Astrocyte of the spinal cord (primary cell): Measurements from ENCODE around the gene CWC27.
"Not testable (repeated sequence)": the region's sequence is repeated elsewhere in the genome, so short reads cannot be mapped to it uniquely, and the experiment has no call there.

ENCODE experiments used
- DNase-seq: peaks from one replicate; pipeline ENCODE4 v3.0.0; 2011; ENCODE audit warnings: low read depth, low spot score
- H3K4me3 ChIP-seq: 2 replicates; pipeline ENCODE4 v1.5.1; 2011; ENCODE audit warnings: low read depth, mild to moderate bottlenecking, low read length, moderate library complexity
- in situ Hi-C: cut with HindIII; loops from 2 replicates; pipeline ENCODE4 v1.10.0; 2017; ENCODE audit warnings: low sequenced_read_pairs
- TF ChIP-seq, protein P1 (sequence below): IDR thresholded peaks from 2 replicates; pipeline ENCODE4 v1.5.1; 2012; ENCODE audit warnings: low read depth, mild to moderate bottlenecking, low read length, inconsistent platforms

The CWC27 gene

DNA sequence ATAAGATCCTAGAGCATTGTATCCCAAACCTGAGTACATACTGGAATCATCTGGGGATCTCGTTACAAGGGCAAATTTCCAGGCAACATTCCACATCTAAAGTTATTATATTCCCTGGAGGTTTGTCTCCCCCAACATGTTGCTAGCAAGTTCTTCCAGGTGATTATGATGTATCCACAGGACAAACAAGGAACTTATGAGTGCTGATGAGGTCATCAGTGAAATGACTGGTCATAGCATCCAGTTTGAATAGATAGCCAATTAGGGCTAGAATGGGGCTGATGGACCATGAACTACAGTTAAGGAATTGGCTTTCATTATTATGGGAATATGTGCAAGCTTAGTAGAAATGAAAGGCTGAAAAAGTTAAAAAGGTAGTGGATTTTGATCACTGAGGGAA is 115.2 kb downstream of the CWC27 start:
- no peak for DNase-seq
- in situ Hi-C loops: no loop called here
- no peak overlapping the region for H3K4me3 ChIP-seq
- TF ChIP-seq, protein P1, sequence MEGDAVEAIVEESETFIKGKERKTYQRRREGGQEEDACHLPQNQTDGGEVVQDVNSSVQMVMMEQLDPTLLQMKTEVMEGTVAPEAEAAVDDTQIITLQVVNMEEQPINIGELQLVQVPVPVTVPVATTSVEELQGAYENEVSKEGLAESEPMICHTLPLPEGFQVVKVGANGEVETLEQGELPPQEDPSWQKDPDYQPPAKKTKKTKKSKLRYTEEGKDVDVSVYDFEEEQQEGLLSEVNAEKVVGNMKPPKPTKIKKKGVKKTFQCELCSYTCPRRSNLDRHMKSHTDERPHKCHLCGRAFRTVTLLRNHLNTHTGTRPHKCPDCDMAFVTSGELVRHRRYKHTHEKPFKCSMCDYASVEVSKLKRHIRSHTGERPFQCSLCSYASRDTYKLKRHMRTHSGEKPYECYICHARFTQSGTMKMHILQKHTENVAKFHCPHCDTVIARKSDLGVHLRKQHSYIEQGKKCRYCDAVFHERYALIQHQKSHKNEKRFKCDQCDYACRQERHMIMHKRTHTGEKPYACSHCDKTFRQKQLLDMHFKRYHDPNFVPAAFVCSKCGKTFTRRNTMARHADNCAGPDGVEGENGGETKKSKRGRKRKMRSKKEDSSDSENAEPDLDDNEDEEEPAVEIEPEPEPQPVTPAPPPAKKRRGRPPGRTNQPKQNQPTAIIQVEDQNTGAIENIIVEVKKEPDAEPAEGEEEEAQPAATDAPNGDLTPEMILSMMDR: no peak

DNA sequence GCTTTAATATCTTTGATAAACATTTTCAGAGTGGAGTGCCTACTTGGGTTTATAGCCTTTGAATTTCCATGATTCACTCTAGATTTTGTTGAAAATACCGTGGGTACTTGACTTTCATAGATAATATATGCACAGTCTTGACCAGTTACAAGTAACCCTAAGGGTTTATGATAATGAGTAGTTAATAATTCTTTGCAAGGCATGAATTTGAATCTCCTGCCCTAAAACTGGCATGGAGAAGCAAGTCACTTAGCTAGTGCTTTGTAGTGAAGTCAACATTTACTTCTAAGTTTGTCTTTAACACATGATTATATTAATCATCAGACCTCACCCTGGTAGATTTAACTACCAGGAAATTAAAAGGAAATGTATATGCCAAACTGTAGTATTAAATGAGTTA is 115.8 kb downstream of the CWC27 start:
- no peak for DNase-seq
- TF ChIP-seq, protein P1: no peak
- in situ Hi-C loops: no loop called here
- no peak overlapping the region for H3K4me3 ChIP-seq

DNA sequence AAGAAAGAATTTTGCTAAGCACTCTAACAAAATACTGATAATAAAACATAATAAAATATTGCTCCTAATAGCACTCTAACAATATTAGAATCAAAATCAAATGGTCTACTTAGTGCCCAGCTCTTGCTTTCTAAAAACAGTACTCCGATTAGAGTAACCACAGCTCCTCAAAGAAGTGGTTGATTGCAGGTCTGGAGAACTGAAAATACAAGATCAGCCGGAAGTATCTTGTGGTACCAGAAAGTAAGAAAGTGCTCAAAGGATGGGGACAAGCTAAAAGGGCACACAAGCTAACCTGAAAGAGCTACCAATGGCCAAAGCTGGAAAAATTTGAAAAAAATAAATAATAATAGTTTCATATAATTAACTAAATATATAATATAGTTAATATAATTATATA is 119.2 kb downstream of the CWC27 start:
- DNase-seq: no peak
- no peak overlapping the region for H3K4me3 ChIP-seq
- in situ Hi-C loops: no loop called here
- TF ChIP-seq, protein P1: no peak

DNA sequence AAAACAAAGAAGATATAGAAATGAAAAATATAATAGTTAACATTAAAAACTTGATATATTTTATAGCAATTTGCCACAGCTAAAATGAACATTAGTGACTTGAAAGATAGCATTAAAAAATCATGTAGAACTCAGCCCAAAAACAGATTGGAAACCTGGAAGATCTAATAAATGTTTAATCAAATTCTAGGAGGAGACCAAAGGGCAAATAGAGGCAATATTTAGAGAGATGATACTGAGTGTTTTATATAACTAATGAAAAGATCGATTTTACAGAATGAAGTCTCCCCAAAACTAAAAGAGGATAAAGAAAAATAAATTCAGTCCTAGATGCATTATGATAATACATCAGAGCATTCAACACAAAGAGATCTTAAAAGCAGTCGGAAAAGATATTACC is 127.0 kb downstream of the CWC27 start:
- in situ Hi-C loops: no loop called here
- H3K4me3 ChIP-seq: no peak overlapping the region
- TF ChIP-seq, protein P1: no peak
- DNase-seq: no peak

DNA sequence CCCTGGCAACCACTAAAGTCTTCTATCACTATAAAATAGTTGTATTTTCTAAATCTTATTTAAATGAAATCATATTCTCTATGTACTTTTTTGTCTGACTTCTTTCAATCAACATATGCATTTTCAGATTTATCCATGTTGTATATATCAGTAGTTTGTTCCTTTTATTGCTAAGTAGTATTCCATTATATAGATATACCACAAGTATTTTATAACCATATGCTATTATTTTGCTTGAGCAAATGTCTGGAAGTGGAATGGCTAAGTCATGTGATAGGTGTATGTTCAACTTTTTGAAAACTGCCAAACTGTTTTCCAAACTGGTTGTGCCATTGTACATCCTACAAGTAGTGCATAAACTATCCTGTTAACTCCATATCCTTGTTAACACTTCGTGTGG is 131.1 kb downstream of the CWC27 start:
- TF ChIP-seq, protein P1: no peak
- no peak for DNase-seq
- no peak overlapping the region for H3K4me3 ChIP-seq
- in situ Hi-C loops: no loop called here

DNA sequence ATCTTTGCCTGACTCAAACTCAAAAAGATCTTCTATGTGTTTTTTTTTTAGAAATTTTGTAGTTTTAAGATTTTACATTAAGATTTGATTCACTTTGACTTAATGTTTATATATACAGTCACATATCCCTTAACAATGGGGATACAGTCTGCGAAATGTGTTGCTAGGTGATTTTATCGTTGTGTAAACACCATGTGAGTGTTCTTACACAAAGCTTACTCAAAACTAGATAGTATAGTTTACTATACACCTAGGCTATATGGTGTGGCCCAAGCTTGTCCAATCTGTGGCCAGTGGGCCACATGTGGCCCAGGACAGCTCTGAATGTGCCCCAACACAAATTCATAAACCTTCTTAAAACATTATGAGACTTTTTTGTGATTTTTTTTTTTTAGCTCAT is 131.9 kb downstream of the CWC27 start:
- DNase-seq: no peak
- in situ Hi-C loops: no loop called here
- H3K4me3 ChIP-seq: no peak overlapping the region
- TF ChIP-seq, protein P1: no peak

DNA sequence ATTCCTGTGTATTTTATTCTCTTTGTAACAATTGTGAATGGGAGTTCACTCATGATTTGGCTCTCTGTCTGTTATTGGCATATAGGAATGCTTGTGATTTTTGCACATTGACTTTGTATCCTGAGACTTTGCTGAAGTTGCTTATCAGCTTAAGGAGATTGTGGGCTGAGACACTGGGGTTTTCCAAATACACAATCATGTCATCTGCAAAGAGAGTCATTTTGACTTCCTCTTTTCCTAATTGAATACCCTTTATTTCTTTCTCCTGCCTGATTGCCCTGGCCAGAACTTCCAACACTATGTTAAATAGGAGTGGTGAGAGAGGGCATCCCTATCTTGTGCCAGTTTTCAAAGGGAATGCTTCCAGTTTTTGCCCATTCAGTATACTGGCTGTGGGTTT is 138.7 kb downstream of the CWC27 start:
- H3K4me3 ChIP-seq, DNase-seq, in situ Hi-C loops: not testable (repeated sequence)
